HL-60 (cell line): ENCODE data around the gene DUSP5.

Experiments used
- DNase-seq, 2 experiments: peaks; one replicate each; pipeline ENCODE4 v3.0.0-alpha.2; 2010 to 2020; ENCODE audit warnings: low read depth in 1 of 2, low spot score in 1 of 2
- H3K27ac ChIP-seq: fragments of 250-450 bp; sonication (Bioruptor Pico); replicated peaks from 2 replicates; pipeline ENCODE4 v1.5.1; 2020; ENCODE audit warnings: mild to moderate bottlenecking, moderate library complexity
- H3K27me3 ChIP-seq: fragments of 250-450 bp; sonication (Bioruptor Pico); 2 replicates; pipeline ENCODE4 v1.5.1; 2021; ENCODE audit warnings: mild to moderate bottlenecking, moderate library complexity; ENCODE audit not compliant: insufficient read depth, poor library complexity, severe bottlenecking
- H3K4me3 ChIP-seq: replicated peaks from 2 replicates; pipeline ENCODE4 v1.5.1; 2011; ENCODE audit warnings: mild to moderate bottlenecking, control low read depth, low read length; ENCODE audit not compliant: insufficient read depth
- GABPA ChIP-seq: IDR thresholded peaks from 2 replicates; pipeline ENCODE4 v1.6.1; 2012; ENCODE audit warnings: low read depth
- POLR2AphosphoS5 ChIP-seq: IDR thresholded peaks from 2 replicates; pipeline ENCODE4 v1.6.1; 2012; ENCODE audit warnings: low read depth
- SPI1 ChIP-seq: IDR thresholded peaks from 2 replicates; pipeline ENCODE4 v1.6.1; 2012; ENCODE audit warnings: low read depth, mild to moderate bottlenecking, borderline replicate concordance
- TF ChIP-seq, protein P1 (sequence below): IDR thresholded peaks from one replicate; pipeline ENCODE4 v1.5.1; 2011; ENCODE audit warnings: low read length, control low read depth, inconsistent platforms; ENCODE audit not compliant: insufficient read depth
- TF ChIP-seq, protein P2 (sequence below): IDR thresholded peaks from 2 replicates; pipeline ENCODE4 v1.6.1; 2012; ENCODE audit warnings: low read depth; ENCODE audit not compliant: insufficient replicate concordance

Gene DUSP5

DNA sequence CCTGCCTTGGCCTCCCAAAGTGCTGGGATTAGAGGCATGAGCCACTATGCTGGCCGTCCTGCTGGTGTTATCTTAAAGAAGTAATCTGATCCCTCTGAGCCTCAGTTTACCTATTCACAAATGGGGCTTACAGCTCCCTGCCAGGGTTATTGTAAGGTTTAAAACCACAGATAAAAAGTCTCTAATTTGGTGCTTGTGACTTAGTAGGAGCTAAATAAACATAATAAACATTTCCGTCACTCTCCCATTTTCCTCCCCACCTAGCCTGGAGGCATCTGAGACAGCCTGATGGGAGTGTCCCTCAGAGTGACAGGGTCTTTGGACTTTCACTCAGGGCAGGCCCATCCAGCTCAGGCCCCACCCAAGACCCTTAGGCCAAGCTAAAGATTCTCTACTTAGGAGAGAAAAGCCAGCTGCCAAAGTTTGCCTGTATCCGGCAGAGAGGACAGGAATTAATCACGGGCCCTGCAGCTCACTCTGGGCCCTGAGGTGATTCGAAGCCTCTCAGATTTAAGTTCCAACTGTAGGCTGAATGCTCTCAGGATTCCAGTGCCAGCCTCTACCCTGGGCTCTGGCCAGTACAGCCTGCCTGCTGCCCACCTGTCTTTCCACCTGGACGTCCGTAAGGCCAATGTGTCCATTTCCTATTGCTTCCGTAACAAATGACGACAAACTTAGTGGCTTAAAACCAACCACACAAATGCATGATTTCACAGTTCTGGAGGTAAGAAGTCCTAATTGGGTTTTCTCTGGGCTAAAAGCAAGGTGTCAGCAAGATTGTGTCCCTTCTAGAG, 21.8 kb upstream of the DUSP5 start:
- Histone ChIP-seq H3K27ac (no peak overlapping the region), H3K27me3 (no peaks in the 10 kb centered on the region), H3K4me3 (no peak overlapping the region)
- no peak for DNase-seq
- TF ChIP-seq, protein P1, sequence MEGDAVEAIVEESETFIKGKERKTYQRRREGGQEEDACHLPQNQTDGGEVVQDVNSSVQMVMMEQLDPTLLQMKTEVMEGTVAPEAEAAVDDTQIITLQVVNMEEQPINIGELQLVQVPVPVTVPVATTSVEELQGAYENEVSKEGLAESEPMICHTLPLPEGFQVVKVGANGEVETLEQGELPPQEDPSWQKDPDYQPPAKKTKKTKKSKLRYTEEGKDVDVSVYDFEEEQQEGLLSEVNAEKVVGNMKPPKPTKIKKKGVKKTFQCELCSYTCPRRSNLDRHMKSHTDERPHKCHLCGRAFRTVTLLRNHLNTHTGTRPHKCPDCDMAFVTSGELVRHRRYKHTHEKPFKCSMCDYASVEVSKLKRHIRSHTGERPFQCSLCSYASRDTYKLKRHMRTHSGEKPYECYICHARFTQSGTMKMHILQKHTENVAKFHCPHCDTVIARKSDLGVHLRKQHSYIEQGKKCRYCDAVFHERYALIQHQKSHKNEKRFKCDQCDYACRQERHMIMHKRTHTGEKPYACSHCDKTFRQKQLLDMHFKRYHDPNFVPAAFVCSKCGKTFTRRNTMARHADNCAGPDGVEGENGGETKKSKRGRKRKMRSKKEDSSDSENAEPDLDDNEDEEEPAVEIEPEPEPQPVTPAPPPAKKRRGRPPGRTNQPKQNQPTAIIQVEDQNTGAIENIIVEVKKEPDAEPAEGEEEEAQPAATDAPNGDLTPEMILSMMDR, result no peak
- TF ChIP-seq GABPA (no peak), SPI1 (no peak), POLR2AphosphoS5 (no peak)
- TF ChIP-seq, protein P2, sequence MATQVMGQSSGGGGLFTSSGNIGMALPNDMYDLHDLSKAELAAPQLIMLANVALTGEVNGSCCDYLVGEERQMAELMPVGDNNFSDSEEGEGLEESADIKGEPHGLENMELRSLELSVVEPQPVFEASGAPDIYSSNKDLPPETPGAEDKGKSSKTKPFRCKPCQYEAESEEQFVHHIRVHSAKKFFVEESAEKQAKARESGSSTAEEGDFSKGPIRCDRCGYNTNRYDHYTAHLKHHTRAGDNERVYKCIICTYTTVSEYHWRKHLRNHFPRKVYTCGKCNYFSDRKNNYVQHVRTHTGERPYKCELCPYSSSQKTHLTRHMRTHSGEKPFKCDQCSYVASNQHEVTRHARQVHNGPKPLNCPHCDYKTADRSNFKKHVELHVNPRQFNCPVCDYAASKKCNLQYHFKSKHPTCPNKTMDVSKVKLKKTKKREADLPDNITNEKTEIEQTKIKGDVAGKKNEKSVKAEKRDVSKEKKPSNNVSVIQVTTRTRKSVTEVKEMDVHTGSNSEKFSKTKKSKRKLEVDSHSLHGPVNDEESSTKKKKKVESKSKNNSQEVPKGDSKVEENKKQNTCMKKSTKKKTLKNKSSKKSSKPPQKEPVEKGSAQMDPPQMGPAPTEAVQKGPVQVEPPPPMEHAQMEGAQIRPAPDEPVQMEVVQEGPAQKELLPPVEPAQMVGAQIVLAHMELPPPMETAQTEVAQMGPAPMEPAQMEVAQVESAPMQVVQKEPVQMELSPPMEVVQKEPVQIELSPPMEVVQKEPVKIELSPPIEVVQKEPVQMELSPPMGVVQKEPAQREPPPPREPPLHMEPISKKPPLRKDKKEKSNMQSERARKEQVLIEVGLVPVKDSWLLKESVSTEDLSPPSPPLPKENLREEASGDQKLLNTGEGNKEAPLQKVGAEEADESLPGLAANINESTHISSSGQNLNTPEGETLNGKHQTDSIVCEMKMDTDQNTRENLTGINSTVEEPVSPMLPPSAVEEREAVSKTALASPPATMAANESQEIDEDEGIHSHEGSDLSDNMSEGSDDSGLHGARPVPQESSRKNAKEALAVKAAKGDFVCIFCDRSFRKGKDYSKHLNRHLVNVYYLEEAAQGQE, result no peak

DNA sequence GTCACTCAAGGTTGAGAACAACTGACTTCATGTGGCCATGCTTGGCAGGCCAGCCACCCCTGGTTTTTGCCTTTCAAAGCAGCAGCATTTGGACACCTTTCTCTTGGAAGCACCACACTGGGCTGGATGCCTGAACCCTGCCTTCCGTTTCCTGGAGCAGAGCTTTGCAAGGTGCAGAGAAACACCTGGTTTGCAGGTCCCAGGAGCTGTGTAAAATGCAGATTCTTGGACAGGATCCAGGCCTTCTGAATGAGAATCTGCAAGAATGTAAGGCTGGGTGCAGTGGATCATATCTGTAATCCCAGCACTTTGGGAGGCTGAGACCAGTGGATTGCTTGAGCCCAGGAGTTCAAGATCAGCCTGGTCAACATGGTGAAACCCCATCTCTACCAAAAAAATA, 18.0 kb upstream of the DUSP5 start:
- DNase-seq, result no peak
- no peak overlapping the region for H3K27ac ChIP-seq
- TF ChIP-seq, protein P1, result no peak
- TF ChIP-seq, protein P2, result no peak
- TF ChIP-seq GABPA (no peak), SPI1 (no peak), POLR2AphosphoS5 (no peak)
- H3K4me3 ChIP-seq, result no peak overlapping the region
- H3K27me3 ChIP-seq, result no peaks in the 10 kb centered on the region

DNA sequence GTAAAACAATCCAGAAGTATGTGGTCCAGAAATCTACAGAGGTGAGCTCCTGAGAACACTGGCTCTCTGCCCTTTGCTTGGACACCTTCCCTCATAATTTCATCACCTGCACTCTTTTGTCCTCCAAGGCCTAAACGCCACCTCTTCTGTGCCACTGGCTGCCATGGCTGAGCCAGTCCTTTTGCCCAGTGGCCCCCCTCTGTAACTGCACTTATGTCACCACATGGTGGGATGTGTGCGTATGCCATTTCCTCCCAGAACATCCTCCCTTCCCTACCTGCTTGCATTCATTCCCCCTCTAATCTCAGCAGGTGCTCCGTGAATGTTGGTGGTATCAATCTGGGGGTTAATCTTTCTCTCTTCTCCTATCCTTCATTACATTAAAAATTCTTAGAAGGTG, 17.3 kb upstream of the DUSP5 start:
- DNase-seq, result no peak
- H3K27me3 ChIP-seq, result no peaks in the 10 kb centered on the region
- no peak overlapping the region for H3K27ac ChIP-seq
- TF ChIP-seq SPI1, result no peak
- TF ChIP-seq, protein P2, result no peak
- TF ChIP-seq POLR2AphosphoS5, result no peak
- TF ChIP-seq, protein P1, result no peak
- TF ChIP-seq GABPA, result no peak
- no peak overlapping the region for H3K4me3 ChIP-seq
